HCT116 (cell line): ENCODE data around the gene NAB2. TPM values are rescaled to one million over a fixed set of nuclear protein-coding genes. Genes with fewer than 3 reads are reported as not detected.

ENCODE experiments used
- ATAC-seq: fragments of 200-7000 bp; cut with Tn5 transposase; 2 replicates; pipeline ENCODE4 v1.9.1; 2020; ENCODE audit warnings: mild to moderate bottlenecking, moderate library complexity
- BruUV-seq: library from RNA; stranded (reverse); fragments of 400-500 nt; replicated peaks from 2 replicates; lab custom pipeline; 2021; lab: Mats Ljungman, UMichigan
- CTCF ChIA-PET: fragments of 300-600 bp; sonication (Branson Sonifier 250); formaldehyde crosslinking; loops from one replicate; lab custom pipeline; 2021; ENCODE audit warnings: antibody characterized with exemption; lab: Charles Lee
- POLR2A ChIA-PET: fragments of 300-600, 350-600 bp; sonication (Branson Sonifier 250); formaldehyde crosslinking; loops from one replicate; lab custom pipeline; 2021; ENCODE audit warnings: antibody characterized with exemption; lab: Charles Lee
- RAD21 ChIA-PET, 2 experiments: fragments of 300-600 bp; sonication (Branson Sonifier 250); formaldehyde crosslinking; loops; one replicate each; lab custom pipeline; 2023; ENCODE audit warnings: low total read pairs in 2 of 2; ENCODE audit not compliant: uncharacterized antibody in 2 of 2, unreplicated experiment in 2 of 2, low non-redundant PET in 1 of 2; lab: Charles Lee
- DNase-seq: peaks from one replicate; pipeline ENCODE4 v3.0.0-alpha.2; 2010; ENCODE audit warnings: low read depth, low spot score
- H2AFZ ChIP-seq: fragments of 200-600 bp; shearing (Covaris generic), sonication (generic); 2 replicates; pipeline ENCODE4 v1.6.1; 2017; ENCODE audit warnings: low read depth, mixed run types, mixed read lengths, antibody characterized with exemption, low read length; ENCODE audit not compliant: poor library complexity, severe bottlenecking
- H3K27ac ChIP-seq: 2 replicates; pipeline ENCODE4 v1.5.1; 2012; ENCODE audit warnings: low read depth, low read length
- H3K27me3 ChIP-seq: fragments of 200-600 bp; sonication (generic); 2 replicates; pipeline ENCODE4 v1.6.1; 2016; ENCODE audit warnings: mixed run types, low read length, mixed read lengths; ENCODE audit not compliant: insufficient read depth
- H3K36me3 ChIP-seq, 2 experiments: fragments of 200-500 bp in 1 of 2; fragments of 200-600 bp in 1 of 2; sonication (Bioruptor generic) in 1 of 2; sonication (generic) in 1 of 2; 2 replicates each; pipeline versions ENCODE4 v1.5.1 to v1.6.1; 2014 to 2016; ENCODE audit warnings: low read length in 2 of 2, inconsistent platforms in 1 of 2, mixed read lengths in 1 of 2, mixed run types in 1 of 2; ENCODE audit not compliant: insufficient read depth in 2 of 2, control insufficient read depth in 1 of 2
- H3K4me1 ChIP-seq, 2 experiments: fragments of 200-600 bp in 1 of 2; sonication (generic) in 1 of 2; 2 replicates each; pipeline versions ENCODE4 v1.5.1 to v1.6.1; 2012 to 2017; ENCODE audit warnings: low read length in 2 of 2, inconsistent platforms in 1 of 2, mild to moderate bottlenecking in 1 of 2, mixed read lengths in 1 of 2, mixed run types in 1 of 2, moderate library complexity in 1 of 2; ENCODE audit not compliant: insufficient read depth in 2 of 2, control insufficient read depth in 1 of 2
- H3K4me2 ChIP-seq: fragments of 200-600 bp; sonication (generic); 2 replicates; pipeline ENCODE4 v1.6.1; 2017; ENCODE audit warnings: mixed run types, low read length, mixed read lengths
- H3K4me3 ChIP-seq, 2 experiments: fragments of 200-600 bp in 1 of 2; sonication (generic) in 1 of 2; replicated peaks in 1 of 2; 2 replicates each; pipeline ENCODE4 v1.5.1; 2011 to 2016; ENCODE audit warnings: low read length in 2 of 2, control low read depth in 1 of 2, low read depth in 1 of 2, mild to moderate bottlenecking in 1 of 2, mixed read lengths in 1 of 2, mixed run types in 1 of 2
- H3K79me2 ChIP-seq: fragments of 200-600 bp; sonication (generic); 2 replicates; pipeline ENCODE4 v1.6.1; 2017; ENCODE audit warnings: mild to moderate bottlenecking, mixed run types, low read length, moderate library complexity, mixed read lengths; ENCODE audit not compliant: insufficient read depth
- H3K9ac ChIP-seq: fragments of 200-600 bp; sonication (generic); 2 replicates; pipeline ENCODE4 v1.6.1; 2016; ENCODE audit warnings: low read length, mixed read lengths
- H3K9me2 ChIP-seq: fragments of 200-600 bp; sonication (generic), shearing (Covaris generic); 2 replicates; pipeline ENCODE4 v1.6.1; 2017; ENCODE audit warnings: mixed run types, mild to moderate bottlenecking, moderate library complexity; ENCODE audit not compliant: insufficient read depth
- H3K9me3 ChIP-seq, 2 experiments: fragments of 200-500 bp in 1 of 2; fragments of 200-600 bp in 1 of 2; sonication (Bioruptor generic) in 1 of 2; sonication (generic) in 1 of 2; 2 replicates each; pipeline ENCODE4 v1.6.1; 2014 to 2017; ENCODE audit warnings: low read length in 2 of 2, mixed read lengths in 2 of 2, inconsistent platforms in 1 of 2, low read depth in 1 of 2, mild to moderate bottlenecking in 1 of 2, mixed run types in 1 of 2, moderate library complexity in 1 of 2; ENCODE audit not compliant: control insufficient read depth in 1 of 2, insufficient read depth in 1 of 2
- H4K20me1 ChIP-seq: fragments of 200-600 bp; sonication (generic), shearing (Covaris generic); 2 replicates; pipeline ENCODE4 v1.6.1; 2017; ENCODE audit warnings: mixed run types, mild to moderate bottlenecking, moderate library complexity; ENCODE audit not compliant: insufficient read depth
- RAD21 ChIP-seq: IDR thresholded peaks from 2 replicates; pipeline ENCODE4 v1.6.1; 2012; ENCODE audit warnings: low read depth, mild to moderate bottlenecking
- intact Hi-C: fragments of 100-400 bp; cut with micrococcal nuclease; formaldehyde crosslinking; loops from 2 replicates; pipeline ENCODE4 v1.10.0; 2022
- total RNA-seq: library from RNA; stranded (reverse); gene quantifications from one replicate; pipeline ENCODE4 v1.2.1, GENCODE V29; 2021; ENCODE audit not compliant: unreplicated experiment
- TF ChIP-seq, protein P1 (sequence below): IDR thresholded peaks from 2 replicates; pipeline ENCODE4 v1.6.1; 2011; ENCODE audit warnings: mild to moderate bottlenecking, low read length, moderate library complexity; ENCODE audit not compliant: insufficient replicate concordance; ENCODE audit errors: extremely low read depth

Gene NAB2
- total RNA-seq, 1 experiment from 2014 or later, result 77.1 TPM

DNA sequence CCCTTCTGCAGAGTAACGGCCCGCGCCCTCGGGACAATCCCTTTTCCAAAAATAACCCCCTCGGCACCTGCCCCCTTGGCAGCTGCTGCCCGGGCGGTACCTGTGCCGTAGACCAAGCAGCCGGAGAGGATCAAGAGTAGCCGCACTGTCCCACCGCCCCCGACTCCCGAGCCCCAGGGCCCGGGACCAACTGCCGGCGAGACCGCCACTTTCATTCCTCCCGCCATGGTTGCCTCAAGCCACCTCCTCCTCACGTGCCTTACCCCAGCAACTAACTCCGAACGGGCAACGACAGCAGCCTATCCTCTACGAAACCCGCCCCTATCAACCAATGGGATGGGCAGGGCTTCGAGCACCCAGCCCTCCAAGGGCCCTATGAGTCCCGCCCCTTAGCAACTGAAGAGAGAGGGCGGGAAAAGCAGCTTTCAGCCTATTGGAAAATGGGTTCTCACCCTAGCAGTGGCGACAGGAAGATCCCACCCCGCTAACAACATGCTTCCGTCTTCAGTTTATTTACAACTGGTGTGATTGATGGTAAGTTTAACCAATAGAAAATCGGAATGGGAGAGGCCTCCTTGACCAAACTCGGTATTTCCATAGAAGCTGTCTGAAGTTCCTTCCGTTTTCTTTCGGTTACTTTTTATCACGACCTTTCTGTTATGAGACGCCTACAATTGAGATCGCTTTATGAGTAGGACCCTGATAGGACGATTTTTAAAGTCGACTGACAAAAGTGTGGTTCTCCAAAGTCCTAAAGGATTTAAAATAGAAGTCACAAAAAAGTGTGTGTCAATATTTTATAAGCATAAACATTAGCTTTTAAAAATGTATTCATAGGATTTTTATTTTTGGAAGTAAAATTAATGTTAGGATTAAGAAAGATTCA, 10.2 kb upstream of the NAB2 start, which contains the start of gene NEMP1 (continued):
- TF ChIP-seq, protein P1, sequence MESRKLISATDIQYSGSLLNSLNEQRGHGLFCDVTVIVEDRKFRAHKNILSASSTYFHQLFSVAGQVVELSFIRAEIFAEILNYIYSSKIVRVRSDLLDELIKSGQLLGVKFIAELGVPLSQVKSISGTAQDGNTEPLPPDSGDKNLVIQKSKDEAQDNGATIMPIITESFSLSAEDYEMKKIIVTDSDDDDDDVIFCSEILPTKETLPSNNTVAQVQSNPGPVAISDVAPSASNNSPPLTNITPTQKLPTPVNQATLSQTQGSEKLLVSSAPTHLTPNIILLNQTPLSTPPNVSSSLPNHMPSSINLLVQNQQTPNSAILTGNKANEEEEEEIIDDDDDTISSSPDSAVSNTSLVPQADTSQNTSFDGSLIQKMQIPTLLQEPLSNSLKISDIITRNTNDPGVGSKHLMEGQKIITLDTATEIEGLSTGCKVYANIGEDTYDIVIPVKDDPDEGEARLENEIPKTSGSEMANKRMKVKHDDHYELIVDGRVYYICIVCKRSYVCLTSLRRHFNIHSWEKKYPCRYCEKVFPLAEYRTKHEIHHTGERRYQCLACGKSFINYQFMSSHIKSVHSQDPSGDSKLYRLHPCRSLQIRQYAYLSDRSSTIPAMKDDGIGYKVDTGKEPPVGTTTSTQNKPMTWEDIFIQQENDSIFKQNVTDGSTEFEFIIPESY, result no peak

DNA sequence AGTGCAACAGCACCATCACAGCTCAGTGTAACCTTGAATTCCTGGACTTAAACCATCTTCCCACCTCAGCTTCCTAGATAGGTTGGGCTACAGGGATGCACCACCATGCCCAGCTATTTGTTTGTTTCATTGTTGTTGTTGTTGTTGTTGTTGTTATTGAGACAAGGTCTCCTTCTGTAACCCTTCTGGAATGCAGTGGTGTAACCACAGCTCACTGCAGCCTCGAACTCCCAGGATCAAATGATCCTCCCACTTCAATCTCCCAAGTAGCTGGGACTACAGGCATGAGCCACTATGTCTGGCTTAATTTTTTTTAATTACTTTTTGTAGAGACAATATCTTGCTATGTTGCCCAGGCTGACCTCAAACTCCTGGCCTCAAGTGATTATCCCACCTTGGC, 9.1 kb upstream of the NAB2 start:
- H3K9me2 ChIP-seq, result no peaks in the 10 kb centered on the region
- BruUV-seq, result no TSS peak
- H3K4me3 ChIP-seq, result no peak overlapping the region
- intact Hi-C loops, result no loop called here
- H3K27me3 ChIP-seq, result no peaks in the 10 kb centered on the region
- no peaks in the 10 kb centered on the region for H3K9me3 ChIP-seq
- H3K27ac ChIP-seq, result no peak overlapping the region; the same call in 1 of the 2 replicates
- no peak overlapping the region for H3K9ac ChIP-seq
- no peak overlapping the region for H2AFZ ChIP-seq
- no peaks in the 10 kb centered on the region for H3K36me3 ChIP-seq
- no peak for ATAC-seq
- no peak for TF ChIP-seq RAD21
- TF ChIP-seq, all 23 proteins: peak for 0
- peaks cover 8 to 16% of the 10 kb centered on the region in 2 experiments; a peak in 3 of 4 replicates for H3K4me1 ChIP-seq
- peaks cover 25% of the 10 kb centered on the region for H3K79me2 ChIP-seq
- H4K20me1 ChIP-seq, result no peaks in the 10 kb centered on the region
- H3K4me2 ChIP-seq, result peak overlapping the region; percentile 70; the same call in 1 of the 2 replicates
- ChIA-PET POLR2A (interaction anchor here (3.3 to 3.6 kb wide), 2 partner anchors 8 to 16 kb away, joined by 23 to 32 read pairs; partner anchors contain the start of gene NAB2), RAD21 (interaction anchor here in 1 of 2 experiments (1.6 kb wide), 1 partner anchor 11 kb away, joined by 4 read pairs; no protein-coding TSS in a partner anchor), CTCF (interaction anchor here (0.7 to 2.1 kb wide), 8 partner anchors 8 to 444 kb away, joined by 3 to 14 read pairs (median 4); partner anchors contain the start of gene STAT6)
- no peak for DNase-seq
